Activated CD4-positive, CD25-positive, alpha-beta regulatory T cell treated with anti-CD3 and anti-CD28 coated beads, Interleukin-2, amount 50 U/mL, for 72 hours (primary cell): Measurements from ENCODE around the gene KCNH1.

Experiments
- DNase-seq: peaks from one replicate; pipeline ENCODE4 v3.0.0; 2021

Gene KCNH1

GRCh38 chr1:211133836-211134669 is at the start of gene KCNH1:
TSS of gene KCNH1 (minus strand) at chr1:211134148. CDS start at chr1:211133945, 203 bp downstream.
- peak; percentile 60 for DNase-seq

GRCh38 chr1:211182746-211183145 is 48.8 kb upstream of the KCNH1 start:
- no peak for DNase-seq

DNA sequence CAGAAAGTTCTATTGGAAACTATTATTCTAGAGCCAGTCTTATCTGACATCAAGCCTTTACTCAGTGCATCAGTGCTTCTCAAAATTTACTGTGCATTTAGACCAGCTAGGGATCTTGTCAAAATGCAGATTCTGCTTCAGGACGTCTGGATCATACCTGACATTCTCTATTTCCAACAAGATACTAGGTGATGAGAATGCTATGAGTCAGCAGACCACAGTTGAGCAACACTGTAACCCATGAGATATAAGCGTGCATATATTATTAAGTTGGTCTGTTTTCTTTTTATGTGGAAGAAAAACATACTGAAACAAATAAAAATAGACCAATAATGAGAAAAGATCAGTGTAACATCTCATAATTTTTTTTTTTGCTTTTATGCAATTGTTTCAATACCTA is 40.4 kb upstream of the KCNH1 start:
- DNase-seq, result no peak

GRCh38 chr1:211172657-211173056 is 38.7 kb upstream of the KCNH1 start:
- DNase-seq, result no peak

DNA sequence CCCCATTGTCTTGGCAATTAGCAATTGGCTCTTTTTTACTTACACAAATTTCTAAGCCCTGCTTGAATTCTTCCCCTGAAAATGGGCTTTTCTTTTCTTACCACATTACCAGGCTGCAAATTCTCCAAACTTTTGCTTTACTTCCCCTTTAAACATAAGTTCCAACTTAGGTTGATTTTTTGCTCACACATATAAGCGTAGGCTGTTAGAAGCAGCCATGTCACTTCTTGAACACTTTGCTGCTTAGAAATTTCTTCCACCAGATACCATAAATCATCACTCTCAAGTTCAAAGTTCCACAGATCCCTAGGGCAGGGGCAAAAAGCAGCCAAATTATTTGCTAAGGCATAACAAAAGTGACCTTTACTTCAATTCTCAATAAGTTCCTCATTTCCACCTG is 35.4 kb upstream of the KCNH1 start:
- DNase-seq, result no peak

GRCh38 chr1:211158866-211159265 is 24.9 kb upstream of the KCNH1 start:
- DNase-seq, result no peak

GRCh38 chr1:211155040-211155439 is 21.1 kb upstream of the KCNH1 start:
- no peak for DNase-seq

DNA sequence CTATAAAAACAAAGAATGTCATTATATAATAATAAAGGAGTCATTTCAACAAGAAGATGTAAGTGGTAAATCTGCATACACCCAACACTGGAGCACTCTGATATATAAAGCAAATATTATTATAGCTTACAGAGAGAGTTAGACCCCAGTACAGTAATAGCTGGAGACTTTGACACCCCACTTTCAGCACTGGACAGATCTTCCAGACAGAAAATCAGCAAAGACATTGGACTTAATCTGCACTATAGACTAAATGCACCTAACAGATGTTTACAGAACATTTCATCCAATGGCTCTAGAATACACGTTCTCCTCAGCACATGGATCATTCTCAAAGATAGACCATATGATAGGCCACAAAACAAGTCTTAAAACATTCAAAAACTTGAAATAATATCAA is 20.0 kb upstream of the KCNH1 start:
- no peak for DNase-seq

GRCh38 chr1:211148366-211148765 is 14.4 kb upstream of the KCNH1 start:
- no peak for DNase-seq

DNA sequence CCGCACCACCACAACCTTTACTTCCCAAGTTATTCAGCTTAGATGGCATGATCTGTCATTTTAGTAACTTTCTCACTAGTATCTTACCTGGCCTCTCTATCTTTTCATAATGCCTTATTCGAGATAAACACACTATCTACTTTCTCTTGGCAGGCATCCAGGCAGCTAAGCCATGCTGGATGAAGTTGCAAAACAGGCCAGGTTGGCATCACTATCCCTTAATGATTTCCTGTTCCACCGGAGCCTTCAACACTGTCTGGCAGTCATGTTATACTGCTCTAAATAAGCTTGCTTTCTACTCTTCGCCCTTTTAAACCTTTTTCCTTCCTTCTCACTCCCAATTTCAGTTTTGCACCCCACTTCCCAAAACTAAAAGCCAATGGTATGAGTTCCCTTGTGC is 12.0 kb upstream of the KCNH1 start:
- no peak for DNase-seq

DNA sequence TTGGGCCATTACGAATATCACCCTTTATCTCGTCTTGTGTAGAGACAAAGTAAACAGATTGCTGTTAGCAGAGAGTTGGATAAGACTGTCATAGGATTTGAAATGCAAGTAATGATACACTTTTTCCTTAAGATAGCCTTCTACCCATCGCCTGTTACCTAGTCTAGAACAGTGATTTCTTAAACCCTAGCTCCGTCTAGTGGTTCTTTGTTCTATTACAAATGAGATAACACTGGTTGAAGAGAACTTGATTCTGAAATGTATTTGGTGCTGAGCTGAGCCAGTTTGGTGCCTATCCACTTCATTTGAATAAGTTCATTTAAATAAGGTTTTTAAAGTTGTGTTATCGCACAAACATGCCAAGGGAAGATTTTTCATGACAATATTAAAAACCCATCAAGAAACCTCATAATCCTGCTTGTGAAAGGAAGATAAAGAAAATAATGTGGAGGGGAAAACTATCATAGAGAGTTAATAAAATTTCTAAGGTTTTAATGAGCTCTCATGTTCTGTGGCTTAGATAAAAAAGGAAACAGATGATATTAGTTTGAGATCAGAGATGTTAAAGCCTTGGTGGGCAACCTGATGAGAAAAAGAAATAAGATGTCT is 1.5 kb upstream of the KCNH1 start:
- no peak for DNase-seq

- DNase-seq, result no peak
Observed at GRCh38 chr1:211133393-211133835, 534 bp downstream of the KCNH1 start.

DNA sequence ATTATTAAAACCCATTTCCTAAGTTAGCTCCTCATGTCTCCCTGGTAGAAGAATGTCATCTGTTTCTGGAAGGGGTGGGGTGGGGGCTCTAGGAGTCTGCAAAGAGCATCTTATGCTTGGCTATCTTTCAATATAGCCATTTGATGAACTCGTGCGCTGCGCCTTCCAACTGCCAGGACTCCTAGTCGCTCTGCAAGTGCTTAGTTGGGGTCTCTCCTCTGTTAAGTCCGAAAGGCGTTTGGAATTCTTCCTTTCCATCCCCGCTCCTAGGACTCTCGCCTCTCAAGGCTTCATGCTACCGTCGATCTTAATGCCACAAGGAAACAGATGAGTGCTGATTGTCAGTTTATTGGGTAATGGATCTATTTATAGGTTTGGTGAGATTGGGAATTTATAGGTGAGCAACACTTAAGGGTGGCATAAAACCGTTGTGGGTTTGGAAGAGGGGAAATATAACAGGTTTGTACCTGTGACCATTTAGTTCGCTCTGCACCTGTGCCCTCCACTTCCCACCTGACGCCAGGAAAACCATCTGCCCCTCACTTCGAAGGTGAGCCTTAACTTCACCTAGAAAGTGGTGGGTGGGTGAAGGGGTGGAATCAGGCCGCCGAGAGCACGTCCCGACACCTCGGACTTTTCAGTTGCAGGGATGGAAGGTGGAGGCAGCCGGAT is 1.1 kb downstream of the KCNH1 start:
- DNase-seq, result no peak

DNA sequence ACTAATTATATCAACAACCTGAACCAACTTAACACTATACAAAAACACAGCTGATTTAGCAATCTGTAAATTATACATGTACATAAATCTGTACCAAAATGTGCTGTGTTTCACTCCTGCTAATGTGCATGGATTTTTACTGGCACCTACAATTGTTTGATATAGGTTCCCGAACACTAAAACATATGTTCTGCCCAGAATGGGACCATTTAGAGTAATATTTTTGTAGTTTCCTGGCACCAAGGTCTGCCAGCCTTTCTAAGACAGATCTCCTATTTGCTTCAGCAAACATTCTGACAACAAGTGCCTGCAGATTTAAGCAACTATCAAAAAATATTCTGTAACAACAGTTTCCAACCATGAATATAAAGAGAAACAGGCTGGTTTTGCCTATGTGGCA is 4.2 kb downstream of the KCNH1 start:
- no peak for DNase-seq

DNA sequence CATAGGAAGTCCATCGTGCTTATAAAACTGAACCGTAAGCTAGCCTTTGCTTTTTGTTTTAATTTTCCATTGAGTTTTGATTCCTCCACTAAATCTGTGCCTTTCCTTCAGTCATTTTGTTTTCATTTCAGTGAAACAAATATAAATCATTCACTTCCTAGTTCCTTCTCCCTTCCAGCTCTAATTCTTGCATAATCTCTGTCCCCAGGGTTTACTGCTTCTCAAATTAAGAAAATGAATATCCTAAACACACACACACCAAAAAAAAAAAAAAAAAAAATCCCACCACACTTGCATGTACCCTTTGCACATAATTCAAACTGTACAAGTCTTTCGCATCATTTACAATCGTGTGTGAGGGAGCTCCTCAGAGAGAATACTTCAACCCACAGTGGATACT is 6.8 kb downstream of the KCNH1 start:
- DNase-seq, result no peak

DNA sequence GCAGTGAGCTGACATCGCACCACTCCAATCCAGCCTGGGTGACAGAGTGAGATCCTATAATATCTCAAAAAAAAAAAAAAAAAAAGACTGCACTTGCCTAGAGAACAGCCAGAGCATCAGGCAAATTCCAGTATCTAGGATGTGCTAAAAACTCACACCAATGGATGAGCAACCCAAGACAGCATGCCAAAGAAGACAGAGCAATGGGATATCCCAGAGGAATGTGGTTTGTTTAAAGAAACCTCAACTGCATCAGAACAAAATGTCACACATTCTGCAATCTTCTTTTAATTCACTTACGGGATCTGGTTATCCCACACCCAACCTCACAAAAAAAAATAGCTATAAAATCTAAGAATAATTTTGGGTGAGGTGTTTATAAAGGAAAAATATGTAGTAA is 7.3 kb downstream of the KCNH1 start:
- no peak for DNase-seq

DNA sequence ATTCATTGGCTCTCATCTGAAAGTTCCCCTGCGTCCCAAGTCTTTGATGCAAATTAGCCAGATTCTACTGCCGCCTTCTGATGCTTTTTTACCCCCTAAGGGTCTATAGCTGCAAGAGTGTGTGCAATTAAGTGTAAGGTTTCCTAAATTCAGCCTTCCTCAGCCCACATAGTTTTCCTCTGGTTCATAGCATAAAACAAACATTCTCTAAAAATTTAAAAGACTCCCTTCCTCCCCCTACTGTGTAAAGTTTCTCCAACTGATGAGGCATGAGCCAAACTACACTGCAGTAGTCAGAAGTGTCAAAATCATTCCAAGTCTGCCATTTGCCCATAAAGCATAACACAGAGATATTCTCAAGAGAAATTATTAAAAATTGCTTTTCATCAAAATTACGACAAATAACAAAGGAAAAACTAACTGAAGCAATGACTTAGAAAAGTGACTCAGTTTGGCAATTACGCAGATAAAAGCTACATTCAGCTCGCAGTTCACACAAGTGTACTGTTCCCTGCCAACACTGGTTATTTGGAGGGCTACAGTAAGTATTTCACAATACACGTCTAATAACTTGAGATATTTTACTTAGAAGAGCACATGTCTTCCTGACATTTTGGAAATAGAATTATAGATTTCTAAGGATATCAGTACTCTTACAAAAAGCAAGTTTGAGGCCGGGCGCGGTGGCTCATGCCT is 15.4 kb downstream of the KCNH1 start:
- DNase-seq, result no peak

- no peak for DNase-seq
Observed at GRCh38 chr1:211114446-211114845, 19.5 kb downstream of the KCNH1 start.

- DNase-seq, result no peak
Observed at GRCh38 chr1:211113566-211113965, 20.4 kb downstream of the KCNH1 start.

GRCh38 chr1:211111351-211111750 is 22.6 kb downstream of the KCNH1 start:
- no peak for DNase-seq

GRCh38 chr1:211101481-211101880 is 32.5 kb downstream of the KCNH1 start:
- no peak for DNase-seq

DNA sequence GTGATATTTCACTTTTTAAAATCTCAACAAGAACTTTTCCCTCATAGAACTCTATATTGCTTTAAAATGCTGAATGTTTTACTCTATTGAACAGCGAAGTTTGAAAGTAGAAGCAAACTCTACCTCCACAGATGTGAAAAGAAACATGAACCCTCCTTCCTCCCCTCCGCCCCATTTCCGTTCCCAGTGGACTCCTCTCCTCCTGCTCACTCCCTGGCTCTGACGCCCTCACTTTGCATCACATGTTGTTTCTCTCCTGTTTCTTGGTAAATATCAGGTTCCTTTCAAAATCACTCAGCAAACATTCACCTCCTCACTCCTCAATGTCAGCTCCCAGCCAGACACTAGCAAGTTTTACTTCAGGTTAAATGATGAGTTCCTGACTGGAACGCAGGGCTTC is 34.6 kb downstream of the KCNH1 start:
- no peak for DNase-seq

- DNase-seq, result no peak
Observed at GRCh38 chr1:211095381-211095780, 38.6 kb downstream of the KCNH1 start.
